ENCODE data around the gene SLC51A. TPM values are rescaled to one million over a fixed set of nuclear protein-coding genes. Genes with fewer than 3 reads are reported as not detected.

SLC51A gene
- total RNA-seq, 2 experiments from 2014 or later, result not detected

DNA sequence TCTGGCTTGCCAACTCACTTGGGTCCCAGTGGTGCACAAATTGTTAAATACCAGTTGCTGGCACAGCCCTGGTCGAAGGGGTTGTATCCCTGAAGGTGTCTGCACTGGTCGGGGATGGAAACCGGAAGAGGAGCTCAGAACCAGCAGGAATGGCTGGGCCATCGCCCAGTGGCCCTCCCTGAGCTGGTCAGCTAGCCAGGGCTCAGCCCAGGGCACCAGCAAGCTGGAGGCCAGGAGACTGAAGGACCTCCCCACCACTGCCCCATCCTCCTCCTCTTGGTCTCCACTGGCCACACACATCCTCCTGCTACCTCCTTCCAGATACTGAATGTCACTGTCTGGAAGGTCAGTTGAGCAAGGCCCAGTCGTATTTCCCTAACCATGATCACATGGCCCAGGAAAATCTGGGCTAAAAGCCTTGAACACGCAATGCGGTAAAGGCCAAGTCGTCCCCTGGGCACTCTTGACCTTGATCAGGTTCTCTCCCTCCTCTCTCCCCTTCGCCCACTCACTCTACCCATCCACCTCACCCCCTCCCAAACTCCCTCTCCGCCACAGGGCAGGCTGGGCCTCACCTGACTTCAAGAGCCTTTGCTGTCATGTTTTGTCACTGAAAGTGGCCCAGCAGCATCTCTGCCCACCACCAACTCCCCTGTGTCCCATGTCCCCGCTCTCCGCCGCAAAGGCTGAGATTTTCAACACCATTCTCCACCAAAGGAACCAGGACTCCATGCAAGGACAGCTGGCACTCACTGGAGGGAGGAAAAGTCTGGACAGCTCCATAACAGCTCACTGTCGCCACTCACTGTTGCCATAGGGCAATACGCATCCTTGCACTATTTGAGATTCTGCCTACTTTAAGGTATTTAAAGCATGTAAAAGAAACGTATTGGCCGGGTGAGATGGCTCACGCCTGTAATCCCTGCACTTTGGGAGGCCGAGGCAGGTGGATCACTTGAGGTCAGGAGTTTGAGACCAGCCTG is 17.3 kb upstream of the SLC51A start:
- Histone ChIP-seq H3K79me2 (ENCODE audit: insufficient read depth, low read depth, low read length) (no peaks in the 10 kb centered on the region), H3K4me1 (ENCODE audit: insufficient read depth, low read length, poor library complexity, severe bottlenecking) (peaks cover 8% of the 10 kb centered on the region), H3K27ac (ENCODE audit: low read depth, low read length, poor library complexity, severe bottlenecking) (no peak overlapping the region), H3K9me3 (ENCODE audit: low read length) (no peaks in the 10 kb centered on the region), H3K4me2 (ENCODE audit: low read length) (no peak overlapping the region), H3K4me3 (ENCODE audit: low read depth, low read length, poor library complexity, severe bottlenecking) (no peak overlapping the region), H3K9me2 (ENCODE audit: insufficient read depth, low read length) (no peaks in the 10 kb centered on the region), H2AFZ (ENCODE audit: low read length) (no peak overlapping the region), H4K20me1 (ENCODE audit: insufficient read depth, low read length) (no peaks in the 10 kb centered on the region), H3K36me3 (ENCODE audit: insufficient read depth, low read length) (no peaks in the 10 kb centered on the region)
- ChIA-PET POLR2A (no interaction called here), CTCF (ENCODE audit: unreplicated experiment) (interaction anchor here (1.1 kb wide), 1 partner anchor 197 kb away, joined by 3 read pairs; no protein-coding TSS in a partner anchor)
- intact Hi-C loops (cut with micrococcal nuclease; ENCODE audit: unreplicated experiment), result no loop called here
- DNase-seq (ENCODE audit: low spot score), result peak; percentile 18
- TF ChIP-seq EZH2phosphoT487 (IDR thresholded peaks at IDR 0.05; ENCODE audit: borderline replicate concordance, low read depth, low read length), result no peak
- TF ChIP-seq, protein P1, sequence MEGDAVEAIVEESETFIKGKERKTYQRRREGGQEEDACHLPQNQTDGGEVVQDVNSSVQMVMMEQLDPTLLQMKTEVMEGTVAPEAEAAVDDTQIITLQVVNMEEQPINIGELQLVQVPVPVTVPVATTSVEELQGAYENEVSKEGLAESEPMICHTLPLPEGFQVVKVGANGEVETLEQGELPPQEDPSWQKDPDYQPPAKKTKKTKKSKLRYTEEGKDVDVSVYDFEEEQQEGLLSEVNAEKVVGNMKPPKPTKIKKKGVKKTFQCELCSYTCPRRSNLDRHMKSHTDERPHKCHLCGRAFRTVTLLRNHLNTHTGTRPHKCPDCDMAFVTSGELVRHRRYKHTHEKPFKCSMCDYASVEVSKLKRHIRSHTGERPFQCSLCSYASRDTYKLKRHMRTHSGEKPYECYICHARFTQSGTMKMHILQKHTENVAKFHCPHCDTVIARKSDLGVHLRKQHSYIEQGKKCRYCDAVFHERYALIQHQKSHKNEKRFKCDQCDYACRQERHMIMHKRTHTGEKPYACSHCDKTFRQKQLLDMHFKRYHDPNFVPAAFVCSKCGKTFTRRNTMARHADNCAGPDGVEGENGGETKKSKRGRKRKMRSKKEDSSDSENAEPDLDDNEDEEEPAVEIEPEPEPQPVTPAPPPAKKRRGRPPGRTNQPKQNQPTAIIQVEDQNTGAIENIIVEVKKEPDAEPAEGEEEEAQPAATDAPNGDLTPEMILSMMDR (conservative IDR thresholded peaks at IDR 0.05; ENCODE audit: low read length), result 0 out of 2 replicates have a peak, but pooled peaks have one; percentile 42
- BruUV-seq (replicated peaks), result no TSS peak

DNA sequence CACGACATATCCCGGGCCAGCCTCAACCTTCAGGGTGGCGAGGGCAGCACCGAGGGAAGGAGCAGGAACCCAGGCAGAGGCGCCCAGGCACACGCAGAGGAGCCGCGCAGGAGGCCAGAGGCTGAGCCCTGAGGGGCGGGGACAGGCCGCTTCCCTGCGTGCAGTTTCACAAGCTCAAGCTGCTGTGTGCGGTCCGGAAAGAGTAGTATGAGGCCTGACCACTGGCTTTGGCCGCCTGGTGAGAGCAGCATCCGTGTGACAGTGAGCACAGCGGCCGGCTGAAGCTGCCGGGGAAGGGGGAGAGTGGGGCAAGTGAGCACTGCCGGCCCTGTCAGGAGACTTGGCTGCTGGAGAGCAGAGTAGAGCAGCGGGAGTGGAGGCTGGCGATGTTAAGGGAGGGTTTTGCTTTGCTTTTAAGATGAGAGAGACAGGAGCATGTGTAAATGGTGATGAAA is 13.8 kb upstream of the SLC51A start:
- CTCF ChIA-PET (ENCODE audit: unreplicated experiment), result no interaction called here
- H3K4me3 ChIP-seq (ENCODE audit: low read depth, low read length, poor library complexity, severe bottlenecking), result no peak overlapping the region
- no peaks in the 10 kb centered on the region for H3K79me2 ChIP-seq (ENCODE audit: insufficient read depth, low read depth, low read length)
- no peak for TF ChIP-seq EZH2phosphoT487 (IDR thresholded peaks at IDR 0.05; ENCODE audit: borderline replicate concordance, low read depth, low read length)
- TF ChIP-seq, protein P1 (conservative IDR thresholded peaks at IDR 0.05; ENCODE audit: low read length), result no peak
- no peak for DNase-seq (ENCODE audit: low spot score)
- peaks cover 10% of the 10 kb centered on the region for H3K4me1 ChIP-seq (ENCODE audit: insufficient read depth, low read length, poor library complexity, severe bottlenecking)
- H4K20me1 ChIP-seq (ENCODE audit: insufficient read depth, low read length), result no peaks in the 10 kb centered on the region
- H2AFZ ChIP-seq (ENCODE audit: low read length), result no peak overlapping the region
- no peaks in the 10 kb centered on the region for H3K36me3 ChIP-seq (ENCODE audit: insufficient read depth, low read length)
- H3K4me2 ChIP-seq (ENCODE audit: low read length), result no peak overlapping the region
- intact Hi-C loops (cut with micrococcal nuclease; ENCODE audit: unreplicated experiment), result no loop called here
- BruUV-seq (replicated peaks), result no TSS peak
- no peak overlapping the region for H3K27ac ChIP-seq (ENCODE audit: low read depth, low read length, poor library complexity, severe bottlenecking)
- no peaks in the 10 kb centered on the region for H3K9me2 ChIP-seq (ENCODE audit: insufficient read depth, low read length)
- H3K9me3 ChIP-seq (ENCODE audit: low read length), result no peaks in the 10 kb centered on the region
- POLR2A ChIA-PET, result no interaction called here

- H3K36me3 ChIP-seq (ENCODE audit: insufficient read depth, low read length), result no peaks in the 10 kb centered on the region
- no peaks in the 10 kb centered on the region for H3K9me3 ChIP-seq (ENCODE audit: low read length)
- no peak for DNase-seq (ENCODE audit: low spot score)
- no peaks in the 10 kb centered on the region for H3K9me2 ChIP-seq (ENCODE audit: insufficient read depth, low read length)
- no peaks in the 10 kb centered on the region for H4K20me1 ChIP-seq (ENCODE audit: insufficient read depth, low read length)
- intact Hi-C loops (cut with micrococcal nuclease; ENCODE audit: unreplicated experiment), result no loop called here
- H3K79me2 ChIP-seq (ENCODE audit: insufficient read depth, low read depth, low read length), result no peaks in the 10 kb centered on the region
- no peak overlapping the region for H3K4me3 ChIP-seq (ENCODE audit: low read depth, low read length, poor library complexity, severe bottlenecking)
- H3K4me2 ChIP-seq (ENCODE audit: low read length), result no peak overlapping the region
- no TSS peak for BruUV-seq (replicated peaks)
- TF ChIP-seq EZH2phosphoT487 (IDR thresholded peaks at IDR 0.05; ENCODE audit: borderline replicate concordance, low read depth, low read length), result no peak
- peaks cover 13% of the 10 kb centered on the region for H3K4me1 ChIP-seq (ENCODE audit: insufficient read depth, low read length, poor library complexity, severe bottlenecking)
- no peak overlapping the region for H2AFZ ChIP-seq (ENCODE audit: low read length)
- CTCF ChIA-PET (ENCODE audit: unreplicated experiment), result no interaction called here
- POLR2A ChIA-PET, result interaction anchor here (0.7 kb wide), 1 partner anchor 58 kb away, joined by 3 read pairs; no protein-coding TSS in a partner anchor
- H3K27ac ChIP-seq (ENCODE audit: low read depth, low read length, poor library complexity, severe bottlenecking), result no peak overlapping the region
These were observed 12.5 kb upstream of the SLC51A start for GRCh38 chr3:196203846-196204245.

Measured in OCI-LY7 (cell line).